Activated T-helper 9 cell treated with anti-CD3 and anti-CD28 coated beads, Interleukin-2, amount 50 U/mL, for 16 hours (primary cell): ENCODE data around the gene ZNF317.
A peak's percentile ranks its signal among the peaks of the same experiment; 100 is the strongest.
"Not testable (repeated sequence)": the region's sequence is repeated elsewhere in the genome, so short reads cannot be mapped to it uniquely, and the experiment has no call there.

ENCODE experiments used
- DNase-seq: peaks from one replicate; pipeline ENCODE4 v3.0.0-alpha.2; 2020; ENCODE audit warnings: low read depth

ZNF317 gene

DNA sequence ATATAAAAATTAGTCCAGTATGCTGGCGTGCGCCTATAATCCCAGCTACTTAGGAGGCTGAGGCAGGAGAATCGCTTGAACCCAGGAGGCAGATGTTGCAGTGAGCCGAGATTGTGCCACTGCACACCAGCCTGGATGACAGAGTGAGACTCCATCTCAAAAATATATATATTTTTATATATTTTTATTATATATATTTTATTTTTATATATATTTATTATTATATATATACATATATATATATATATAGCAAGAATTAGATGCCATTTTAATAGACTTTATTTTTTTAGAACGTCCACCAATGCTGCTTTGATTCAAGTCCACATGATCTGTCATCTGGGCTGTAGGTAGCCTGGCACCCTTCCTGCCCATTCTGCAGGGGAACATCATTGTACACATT, 35.1 kb downstream of the ZNF317 start:
- no peak for DNase-seq

- no peak for DNase-seq
These were observed 38.7 kb downstream of the ZNF317 start, which contains the start of gene OR7D2 for GRCh38 chr19:9178901-9179300. Gene OR7D2 (plus strand): TSS chr19:9178979. CDS start chr19:9185782, 6,803 bp downstream.

GRCh38 chr19:9183000-9183399, 42.8 kb downstream of the ZNF317 start:
- no peak for DNase-seq

- DNase-seq = no peak
These were observed 47.0 kb downstream of the ZNF317 start for GRCh38 chr19:9187191-9187590.

DNA sequence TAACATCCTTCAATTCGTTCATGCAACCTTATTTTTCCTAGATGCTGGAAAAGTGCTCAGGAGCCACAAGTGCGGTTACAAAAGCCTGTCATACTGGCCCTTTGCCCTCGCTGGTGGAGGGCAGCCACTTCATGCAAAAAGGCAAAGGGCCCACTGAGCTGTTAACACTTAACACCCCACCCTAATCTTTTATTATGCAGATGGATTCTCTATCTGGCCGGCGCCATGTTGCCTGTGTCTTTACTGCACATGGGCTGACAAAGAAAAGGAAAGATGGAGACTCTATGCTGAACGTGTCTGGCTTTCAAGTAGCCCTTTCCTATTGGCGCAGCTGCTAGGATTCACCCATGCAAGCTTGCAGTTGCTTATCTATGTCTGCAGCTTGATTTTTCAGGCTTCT, 49.3 kb downstream of the ZNF317 start:
- DNase-seq = no peak

- DNase-seq = not testable (repeated sequence)
These were observed 57.8 kb downstream of the ZNF317 start for GRCh38 chr19:9198044-9198443.

DNA sequence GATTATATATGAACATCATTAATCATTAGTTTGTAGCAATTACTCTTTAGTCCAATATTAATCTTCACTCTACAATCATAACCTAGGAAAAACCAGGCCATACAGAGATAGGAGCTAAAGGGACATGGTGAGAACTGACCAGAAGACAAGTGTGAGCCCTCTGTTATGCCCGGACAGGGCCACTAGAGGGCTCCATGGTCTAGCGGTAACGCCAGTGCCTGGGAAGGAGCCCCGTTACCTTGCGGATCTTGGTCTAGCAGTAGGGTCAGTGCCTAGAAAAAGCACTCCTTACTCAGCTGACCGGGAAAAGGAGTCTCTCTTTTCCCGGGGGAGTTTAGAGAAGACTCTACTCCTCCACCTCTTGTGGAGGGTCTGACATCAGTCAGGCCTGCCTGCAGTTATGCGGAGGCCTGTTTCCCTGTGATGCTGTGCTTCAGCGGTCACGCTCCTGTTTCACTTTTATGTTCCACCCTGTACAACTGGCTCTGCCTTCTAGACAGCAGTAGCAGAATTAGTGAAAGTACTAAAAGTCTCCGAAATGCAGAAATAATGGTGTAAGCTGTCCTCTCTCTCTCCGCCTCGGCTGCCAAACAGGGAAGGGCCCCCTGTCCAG, 65.4 kb downstream of the ZNF317 start:
- DNase-seq = peak; percentile 45
